AG04450 (cell line): ENCODE measurements around the gene MSANTD4. TPM values are rescaled to one million over a fixed set of nuclear protein-coding genes. Genes with fewer than 3 reads are reported as not detected.

ENCODE experiments used
- CTCF ChIA-PET: fragments of 300-600, 350-600 bp; formaldehyde crosslinking; extraction: SDS; loops from one replicate; lab custom pipeline; 2022; ENCODE audit warnings: antibody characterized with exemption, inconsistent platforms; lab: Charles Lee
- POLR2A ChIA-PET: fragments of 350-600 bp; formaldehyde crosslinking; extraction: SDS; loops from one replicate; lab custom pipeline; 2021; ENCODE audit warnings: antibody characterized with exemption, inconsistent platforms; lab: Yijun Ruan, JAX
- DNase-seq: peaks from one replicate; pipeline ENCODE4 v3.0.0-alpha.2; 2011; ENCODE audit warnings: low read depth, low spot score
- H3K27ac ChIP-seq: one replicate; pipeline ENCODE4 v1.5.1; 2012; ENCODE audit warnings: low read depth, low read length, control low read depth
- H3K27me3 ChIP-seq: one replicate; pipeline ENCODE4 v1.6.0; 2012; ENCODE audit warnings: low read length; ENCODE audit not compliant: control insufficient read depth, insufficient read depth
- H3K4me3 ChIP-seq: 2 replicates; pipeline ENCODE4 v1.5.1; 2011; ENCODE audit warnings: mild to moderate bottlenecking, low read depth, low read length, control low read depth
- H3K9me3 ChIP-seq: 2 replicates; pipeline ENCODE4 v1.5.1; 2012; ENCODE audit warnings: low read length; ENCODE audit not compliant: control insufficient read depth, insufficient read depth
- CTCF ChIP-seq: IDR thresholded peaks from 2 replicates; pipeline ENCODE4 v1.5.1; 2011; ENCODE audit warnings: low read depth, low read length, control low read depth, inconsistent platforms
- polyA minus RNA-seq: library from RNA; depleted of rRNA, polyadenylated mRNA; stranded (reverse); fragments of >200 nt; gene quantifications from 2 replicates; pipeline ENCODE4 v1.2.3, GENCODE V29; 2011; rRNA and poly(A)+ RNA removed
- polyA plus RNA-seq: library from polyadenylated mRNA; depleted of rRNA; stranded (reverse); fragments of >200 nt; gene quantifications from 2 replicates; pipeline ENCODE4 v1.2.3, GENCODE V29; 2011; rRNA removed

Gene MSANTD4
- 19.9 and 29.0 TPM in 2 replicates for polyA plus RNA-seq
- polyA minus RNA-seq: 14.8 and 18.5 TPM in 2 replicates

GRCh38 chr11:106021967-106022794 is at the start of gene MSANTD4:
MSANTD4 (minus strand) TSS chr11:106022240; CDS start chr11:106010917, 11,323 bp downstream.
- POLR2A ChIA-PET: no interaction called here
- TF ChIP-seq CTCF: no peak
- DNase-seq: peak; percentile 99
- Histone ChIP-seq H3K27ac (no peak within 1 kb of the TSS), H3K4me3 (peak within 1 kb of the TSS; percentile 83), H3K9me3 (no peaks in the 10 kb centered on the region), H3K27me3 (no peaks in the 10 kb centered on the region)
- CTCF ChIA-PET: no interaction called here

- Histone ChIP-seq H3K27me3 (no peaks in the 10 kb centered on the region), H3K9me3 (no peaks in the 10 kb centered on the region), H3K4me3 (no peak overlapping the region), H3K27ac (no peak overlapping the region)
- no peak for DNase-seq
- CTCF ChIA-PET: interaction anchor here (1.4 kb wide), 1 partner anchor 17 kb away, joined by 4 read pairs; no protein-coding TSS in a partner anchor
- no peak for TF ChIP-seq CTCF
- POLR2A ChIA-PET: no interaction called here
Observed at GRCh38 chr11:106070606-106071005, 48.6 kb upstream of the MSANTD4 start.

- Histone ChIP-seq H3K27me3 (no peaks in the 10 kb centered on the region), H3K27ac (no peak overlapping the region), H3K4me3 (no peak overlapping the region), H3K9me3 (no peaks in the 10 kb centered on the region)
- CTCF ChIA-PET: no interaction called here
- DNase-seq: no peak
- POLR2A ChIA-PET: no interaction called here
- TF ChIP-seq CTCF: no peak
Observed at GRCh38 chr11:106063009-106063408, 41.0 kb upstream of the MSANTD4 start.

- Histone ChIP-seq H3K27ac (no peak overlapping the region), H3K4me3 (no peak overlapping the region), H3K27me3 (no peaks in the 10 kb centered on the region), H3K9me3 (no peaks in the 10 kb centered on the region)
- CTCF ChIA-PET: no interaction called here
- POLR2A ChIA-PET: no interaction called here
- DNase-seq: no peak
- no peak for TF ChIP-seq CTCF
Observed at GRCh38 chr11:106061954-106062949, 40.2 kb upstream of the MSANTD4 start.
